ENCODE data around the gene GPRC5C.

GRCh38 chr17:74407384-74407783 lies 24.5 kb upstream of the GPRC5C start:
- TF ChIP-seq, protein P1, sequence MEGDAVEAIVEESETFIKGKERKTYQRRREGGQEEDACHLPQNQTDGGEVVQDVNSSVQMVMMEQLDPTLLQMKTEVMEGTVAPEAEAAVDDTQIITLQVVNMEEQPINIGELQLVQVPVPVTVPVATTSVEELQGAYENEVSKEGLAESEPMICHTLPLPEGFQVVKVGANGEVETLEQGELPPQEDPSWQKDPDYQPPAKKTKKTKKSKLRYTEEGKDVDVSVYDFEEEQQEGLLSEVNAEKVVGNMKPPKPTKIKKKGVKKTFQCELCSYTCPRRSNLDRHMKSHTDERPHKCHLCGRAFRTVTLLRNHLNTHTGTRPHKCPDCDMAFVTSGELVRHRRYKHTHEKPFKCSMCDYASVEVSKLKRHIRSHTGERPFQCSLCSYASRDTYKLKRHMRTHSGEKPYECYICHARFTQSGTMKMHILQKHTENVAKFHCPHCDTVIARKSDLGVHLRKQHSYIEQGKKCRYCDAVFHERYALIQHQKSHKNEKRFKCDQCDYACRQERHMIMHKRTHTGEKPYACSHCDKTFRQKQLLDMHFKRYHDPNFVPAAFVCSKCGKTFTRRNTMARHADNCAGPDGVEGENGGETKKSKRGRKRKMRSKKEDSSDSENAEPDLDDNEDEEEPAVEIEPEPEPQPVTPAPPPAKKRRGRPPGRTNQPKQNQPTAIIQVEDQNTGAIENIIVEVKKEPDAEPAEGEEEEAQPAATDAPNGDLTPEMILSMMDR (IDR thresholded peaks at IDR 0.05; ENCODE audit: insufficient read depth, low read depth, low read length) = no peak
- TF ChIP-seq EZH2 (IDR thresholded peaks at IDR 0.05; ENCODE audit: insufficient read depth, low read length) = no peak
